SK-N-SH treated with all-trans-retinoic acid at 6 μM for 48 hours (cell line): ENCODE data around the gene MEAF6.

ENCODE experiments used
- ATAC-seq: fragments of 200-7000 bp; cut with Tn5 transposase; 3 replicates; pipeline ENCODE4 v1.9.1; 2020; ENCODE audit warnings: mild to moderate bottlenecking, moderate library complexity
- ARNTL ChIP-seq: fragments of 450-650 bp; formaldehyde crosslinking; IDR thresholded peaks from 2 replicates; pipeline ENCODE4 v1.5.0; 2020; ENCODE audit warnings: low read depth, mild to moderate bottlenecking, moderate library complexity, borderline replicate concordance
- BACH2 ChIP-seq: fragments of 250-450 bp; sonication (Bioruptor Pico); IDR thresholded peaks from 2 replicates; pipeline ENCODE4 v1.9.0; 2021; ENCODE audit warnings: mild to moderate bottlenecking, borderline replicate concordance
- CREB5 ChIP-seq: fragments of 250-450 bp; sonication (Bioruptor Pico); IDR thresholded peaks from 2 replicates; pipeline ENCODE4 v1.5.1; 2020; ENCODE audit warnings: low read depth, mild to moderate bottlenecking, moderate library complexity
- CSDC2 ChIP-seq: fragments of 250-450 bp; sonication (Bioruptor Pico); IDR thresholded peaks from 2 replicates; pipeline ENCODE4 v1.5.0; 2020; ENCODE audit warnings: mild to moderate bottlenecking, moderate library complexity
- ESRRG ChIP-seq: fragments of 250-450 bp; sonication (Bioruptor Pico); IDR thresholded peaks from 2 replicates; pipeline ENCODE4 v1.6.1; 2021; ENCODE audit warnings: mild to moderate bottlenecking
- ISL1 ChIP-seq: fragments of 250-450 bp; sonication (Bioruptor Pico); IDR thresholded peaks from 2 replicates; pipeline ENCODE4 v2.1.2; 2022; ENCODE audit warnings: mild to moderate bottlenecking, moderate library complexity
- POU6F1 ChIP-seq: fragments of 250-450 bp; sonication (Bioruptor Pico); IDR thresholded peaks from 2 replicates; pipeline ENCODE4 v1.8.0; 2021; ENCODE audit warnings: low read depth, mild to moderate bottlenecking, moderate library complexity, borderline replicate concordance
- PPARA ChIP-seq: fragments of 250-450 bp; sonication (Bioruptor Pico); IDR thresholded peaks from 2 replicates; pipeline ENCODE4 v1.5.0; 2020; ENCODE audit warnings: mild to moderate bottlenecking, borderline replicate concordance
- TOX ChIP-seq: fragments of 250-450 bp; sonication (Bioruptor Pico); IDR thresholded peaks from 2 replicates; pipeline ENCODE4 v1.8.0; 2021; ENCODE audit warnings: mild to moderate bottlenecking, moderate library complexity, borderline replicate concordance
- ZC3H10 ChIP-seq: fragments of 250-450 bp; sonication (Bioruptor Pico); IDR thresholded peaks from 2 replicates; pipeline ENCODE4 v1.5.1; 2021; ENCODE audit warnings: mild to moderate bottlenecking, moderate library complexity
- ZFP3 ChIP-seq: fragments of 250-450 bp; sonication (Bioruptor Pico); IDR thresholded peaks from 2 replicates; pipeline ENCODE4 v1.5.0; 2020; ENCODE audit warnings: mild to moderate bottlenecking, moderate library complexity
- ZFP30 ChIP-seq: fragments of 450-650 bp; formaldehyde crosslinking; IDR thresholded peaks from 2 replicates; pipeline ENCODE4 v1.5.0; 2022; ENCODE audit warnings: mild to moderate bottlenecking, moderate library complexity
- ZNF565 ChIP-seq: fragments of 450-650 bp; formaldehyde crosslinking; conservative IDR thresholded peaks from 2 replicates; pipeline ENCODE4 v1.5.0; 2020; ENCODE audit warnings: low read depth, mild to moderate bottlenecking, moderate library complexity
- ZNF70 ChIP-seq: fragments of 450-650 bp; formaldehyde crosslinking; IDR thresholded peaks from 2 replicates; pipeline ENCODE4 v1.5.0; 2020; ENCODE audit warnings: mild to moderate bottlenecking, moderate library complexity
- ZNF8 ChIP-seq: fragments of 450-650 bp; formaldehyde crosslinking; IDR thresholded peaks from 2 replicates; pipeline ENCODE4 v1.5.0; 2020; ENCODE audit warnings: mild to moderate bottlenecking, moderate library complexity
- TF ChIP-seq, protein P1 (sequence below): fragments of 250-450 bp; sonication (Bioruptor Pico); IDR thresholded peaks from 2 replicates; pipeline ENCODE4 v1.5.1; 2021; ENCODE audit warnings: mild to moderate bottlenecking, moderate library complexity
- TF ChIP-seq, protein P2 (sequence below): fragments of 250-450 bp; sonication (Bioruptor Pico); IDR thresholded peaks from 2 replicates; pipeline ENCODE4 v1.8.0; 2020; ENCODE audit warnings: mild to moderate bottlenecking, moderate library complexity, borderline replicate concordance

Gene MEAF6

GRCh38 chr1:37465593-37466517, 48.7 kb downstream of the MEAF6 start (continued):
- TF ChIP-seq, protein P1, sequence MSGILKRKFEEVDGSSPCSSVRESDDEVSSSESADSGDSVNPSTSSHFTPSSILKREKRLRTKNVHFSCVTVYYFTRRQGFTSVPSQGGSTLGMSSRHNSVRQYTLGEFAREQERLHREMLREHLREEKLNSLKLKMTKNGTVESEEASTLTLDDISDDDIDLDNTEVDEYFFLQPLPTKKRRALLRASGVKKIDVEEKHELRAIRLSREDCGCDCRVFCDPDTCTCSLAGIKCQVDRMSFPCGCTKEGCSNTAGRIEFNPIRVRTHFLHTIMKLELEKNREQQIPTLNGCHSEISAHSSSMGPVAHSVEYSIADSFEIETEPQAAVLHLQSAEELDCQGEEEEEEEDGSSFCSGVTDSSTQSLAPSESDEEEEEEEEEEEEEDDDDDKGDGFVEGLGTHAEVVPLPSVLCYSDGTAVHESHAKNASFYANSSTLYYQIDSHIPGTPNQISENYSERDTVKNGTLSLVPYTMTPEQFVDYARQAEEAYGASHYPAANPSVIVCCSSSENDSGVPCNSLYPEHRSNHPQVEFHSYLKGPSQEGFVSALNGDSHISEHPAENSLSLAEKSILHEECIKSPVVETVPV (CRISPR knock-in tag), result no peak
- no peak for TF ChIP-seq ZNF8 (CRISPR knock-in tag)
- no peak for TF ChIP-seq ZC3H10 (CRISPR knock-in tag)
- no peak for TF ChIP-seq CSDC2 (CRISPR knock-in tag)
- no peak for TF ChIP-seq ZFP30 (CRISPR knock-in tag)

DNA sequence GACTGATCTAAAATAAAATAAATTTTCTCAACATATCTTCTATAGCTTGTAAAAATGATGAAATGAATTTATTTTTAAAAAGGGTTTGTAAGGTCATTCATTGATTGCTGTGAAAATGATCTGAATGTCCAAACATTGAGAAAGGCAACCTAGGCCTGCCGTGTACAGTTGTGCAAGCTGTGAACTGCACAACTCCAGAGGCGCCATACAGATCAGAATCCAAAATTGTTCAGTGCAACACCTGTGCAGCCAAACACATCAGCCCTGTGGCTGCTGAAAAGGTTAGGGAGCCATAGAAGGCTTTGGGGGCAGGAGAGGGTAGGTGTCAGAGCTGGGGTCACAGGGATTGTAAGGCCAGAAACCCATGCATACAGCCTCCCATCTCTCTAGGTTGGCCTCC, 50.1 kb downstream of the MEAF6 start:
- TF ChIP-seq ZNF70 (CRISPR knock-in tag) (no peak), ZFP30 (CRISPR knock-in tag) (no peak), ESRRG (CRISPR knock-in tag) (no peak), BACH2 (CRISPR knock-in tag) (no peak), ZFP3 (no peak), ZNF565 (CRISPR knock-in tag) (no peak), ARNTL (CRISPR knock-in tag) (no peak), TOX (CRISPR knock-in tag) (no peak), POU6F1 (CRISPR knock-in tag) (no peak), ISL1 (CRISPR knock-in tag) (no peak)
- TF ChIP-seq, protein P1 (CRISPR knock-in tag), result no peak
- ATAC-seq, result no peak

GRCh38 chr1:37461698-37462436, 52.7 kb downstream of the MEAF6 start:
- ATAC-seq, result no peak

DNA sequence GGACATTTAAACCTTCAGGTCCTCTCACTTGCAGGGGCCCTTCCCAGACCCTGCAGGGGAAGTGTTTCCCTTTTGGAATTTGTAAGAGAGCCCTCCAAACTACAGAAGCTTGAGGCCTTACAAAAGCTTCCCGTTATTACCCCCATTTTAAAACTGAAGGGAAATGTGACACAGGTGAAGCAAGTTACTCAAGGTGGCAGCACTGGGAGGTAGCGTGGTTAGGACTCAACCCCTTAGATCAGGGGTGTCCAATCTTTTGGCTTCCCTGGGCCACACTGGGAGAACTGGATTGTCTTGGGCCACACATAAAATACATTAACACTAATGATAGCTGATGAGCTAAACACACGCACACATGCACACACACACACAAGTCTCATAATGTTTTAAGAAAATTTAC, 56.0 kb downstream of the MEAF6 start:
- TF ChIP-seq ZNF70 (CRISPR knock-in tag) (no peak), ISL1 (CRISPR knock-in tag) (no peak), ZFP30 (CRISPR knock-in tag) (no peak), CSDC2 (CRISPR knock-in tag) (no peak), ZC3H10 (CRISPR knock-in tag) (no peak), PPARA (CRISPR knock-in tag) (no peak), ZNF565 (CRISPR knock-in tag) (no peak), ESRRG (CRISPR knock-in tag) (no peak), TOX (CRISPR knock-in tag) (no peak), CREB5 (CRISPR knock-in tag) (no peak)
- TF ChIP-seq, protein P1 (CRISPR knock-in tag), result no peak
- TF ChIP-seq, protein P2, sequence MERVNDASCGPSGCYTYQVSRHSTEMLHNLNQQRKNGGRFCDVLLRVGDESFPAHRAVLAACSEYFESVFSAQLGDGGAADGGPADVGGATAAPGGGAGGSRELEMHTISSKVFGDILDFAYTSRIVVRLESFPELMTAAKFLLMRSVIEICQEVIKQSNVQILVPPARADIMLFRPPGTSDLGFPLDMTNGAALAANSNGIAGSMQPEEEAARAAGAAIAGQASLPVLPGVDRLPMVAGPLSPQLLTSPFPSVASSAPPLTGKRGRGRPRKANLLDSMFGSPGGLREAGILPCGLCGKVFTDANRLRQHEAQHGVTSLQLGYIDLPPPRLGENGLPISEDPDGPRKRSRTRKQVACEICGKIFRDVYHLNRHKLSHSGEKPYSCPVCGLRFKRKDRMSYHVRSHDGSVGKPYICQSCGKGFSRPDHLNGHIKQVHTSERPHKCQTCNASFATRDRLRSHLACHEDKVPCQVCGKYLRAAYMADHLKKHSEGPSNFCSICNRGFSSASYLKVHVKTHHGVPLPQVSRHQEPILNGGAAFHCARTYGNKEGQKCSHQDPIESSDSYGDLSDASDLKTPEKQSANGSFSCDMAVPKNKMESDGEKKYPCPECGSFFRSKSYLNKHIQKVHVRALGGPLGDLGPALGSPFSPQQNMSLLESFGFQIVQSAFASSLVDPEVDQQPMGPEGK (CRISPR knock-in tag), result no peak

More at GRCh38 chr1:37461698-37462436, 52.7 kb downstream of the MEAF6 start:
- no peak for TF ChIP-seq ZFP30 (CRISPR knock-in tag)
- no peak for TF ChIP-seq ZNF8 (CRISPR knock-in tag)

More for the DNA sequence above, 56.0 kb downstream of the MEAF6 start:
- no peak for ATAC-seq
